Fibroblast of pulmonary artery (primary cell): ENCODE data around the gene ZDHHC14.

Experiments used
- DNase-seq: peaks from one replicate; pipeline ENCODE4 v3.0.0-alpha.2; 2010; ENCODE audit warnings: low read depth
- H3K4me3 ChIP-seq: replicated peaks from 2 replicates; pipeline ENCODE4 v1.5.1; 2011; ENCODE audit warnings: low read depth, mild to moderate bottlenecking, control low read depth, low read length, moderate library complexity
- CTCF ChIP-seq: IDR thresholded peaks from 2 replicates; pipeline ENCODE4 v1.5.1; 2011; ENCODE audit warnings: mild to moderate bottlenecking, control low read depth, low read length, inconsistent platforms; ENCODE audit errors: missing control alignments

Gene ZDHHC14

GRCh38 chr6:157533048-157533871 is 152.3 kb downstream of the ZDHHC14 start:
- TF ChIP-seq CTCF: no peak
- no peak overlapping the region for H3K4me3 ChIP-seq
- DNase-seq: no peak

DNA sequence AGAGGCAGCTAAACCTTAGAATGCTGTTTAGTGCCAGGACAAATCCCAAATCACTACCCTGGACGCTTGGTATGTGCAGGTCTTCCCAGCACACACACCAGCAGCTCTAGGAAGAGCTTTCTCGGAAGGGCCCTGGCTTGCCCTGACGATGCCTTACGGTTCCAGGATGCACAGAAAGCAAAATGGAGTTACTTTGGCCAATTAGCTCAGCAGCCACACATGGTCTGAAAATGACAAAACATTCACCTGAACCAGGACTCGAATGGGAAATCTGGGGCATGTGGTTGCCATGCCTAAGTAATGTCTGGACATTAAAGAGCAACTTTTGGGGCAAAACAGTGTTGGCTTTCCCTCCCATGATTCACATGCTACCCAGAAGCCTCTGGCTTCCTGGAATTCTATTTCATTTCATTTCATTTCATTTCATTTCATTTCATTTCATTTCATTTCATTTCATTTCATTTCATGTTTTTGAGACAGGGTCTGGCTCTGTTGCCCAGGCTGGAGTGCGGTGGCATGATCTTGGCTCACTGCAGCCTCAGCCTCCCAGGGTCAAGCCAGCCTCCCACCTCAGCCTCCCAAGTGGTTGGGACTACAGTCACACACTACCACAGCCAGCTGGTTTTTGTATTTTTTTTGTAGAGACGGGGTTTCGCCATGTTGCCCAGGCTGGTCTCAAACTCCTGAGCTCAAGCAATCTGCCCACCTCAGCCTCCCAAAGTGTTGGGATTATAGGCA is 153.3 kb downstream of the ZDHHC14 start:
- H3K4me3 ChIP-seq: no peak overlapping the region
- DNase-seq: no peak
- no peak for TF ChIP-seq CTCF

- DNase-seq: no peak
- TF ChIP-seq CTCF: no peak
- no peak overlapping the region for H3K4me3 ChIP-seq
Measured at GRCh38 chr6:157534977-157535339, 154.0 kb downstream of the ZDHHC14 start.

- H3K4me3 ChIP-seq: no peak overlapping the region
- TF ChIP-seq CTCF: no peak
- peak; percentile 83 for DNase-seq
Measured at GRCh38 chr6:157535340-157536222, 154.6 kb downstream of the ZDHHC14 start.

DNA sequence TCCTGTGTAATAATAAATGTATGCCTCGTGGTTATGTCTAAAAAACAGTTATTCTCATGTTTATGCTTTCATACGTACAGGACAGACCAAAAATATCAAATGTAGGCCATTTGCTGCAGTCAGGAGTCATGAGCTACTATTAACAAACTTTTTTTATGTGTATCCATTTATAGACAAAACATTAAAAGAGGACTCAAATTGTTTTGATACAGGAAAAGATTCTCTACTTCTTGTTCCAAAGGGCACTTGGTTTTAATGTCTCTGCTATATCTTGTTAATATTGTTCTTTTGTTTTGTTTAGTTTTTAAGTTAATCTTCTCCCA is 155.2 kb downstream of the ZDHHC14 start:
- no peak for TF ChIP-seq CTCF
- no peak overlapping the region for H3K4me3 ChIP-seq
- no peak for DNase-seq

DNA sequence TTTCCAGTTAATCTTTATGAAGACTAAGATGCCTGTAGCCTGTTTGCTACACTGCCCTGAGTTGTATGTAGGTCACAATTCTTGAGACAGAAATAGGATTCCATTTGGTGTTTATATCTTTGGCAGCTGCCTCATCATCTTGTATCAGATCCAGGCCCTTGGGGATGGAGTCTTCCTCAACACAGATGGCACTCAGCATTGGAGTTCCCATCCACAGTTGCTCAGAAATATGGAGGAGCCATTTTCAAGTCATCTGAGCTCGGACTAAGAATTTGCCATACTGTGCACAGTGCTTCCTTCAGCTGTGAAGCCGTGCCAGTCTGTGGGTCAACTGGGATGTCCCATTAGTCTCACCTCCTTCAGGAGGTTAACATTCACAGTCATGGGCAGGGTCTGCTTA is 156.6 kb downstream of the ZDHHC14 start:
- no peak for TF ChIP-seq CTCF
- no peak for DNase-seq
- no peak overlapping the region for H3K4me3 ChIP-seq
